HG02571 (cell line): Measurements from ENCODE around the gene GOLGA6L9.
"Not testable (repeated sequence)": the region's sequence is repeated elsewhere in the genome, so short reads cannot be mapped to it uniquely, and the experiment has no call there.

Source experiments
- ATAC-seq: cut with Tn5 transposase; IDR thresholded peaks from one replicate; pipeline ENCODE4 v1.9.1; 2021; ENCODE audit warnings: mild to moderate bottlenecking, moderate library complexity; ENCODE audit not compliant: unreplicated experiment

Gene GOLGA6L9

DNA sequence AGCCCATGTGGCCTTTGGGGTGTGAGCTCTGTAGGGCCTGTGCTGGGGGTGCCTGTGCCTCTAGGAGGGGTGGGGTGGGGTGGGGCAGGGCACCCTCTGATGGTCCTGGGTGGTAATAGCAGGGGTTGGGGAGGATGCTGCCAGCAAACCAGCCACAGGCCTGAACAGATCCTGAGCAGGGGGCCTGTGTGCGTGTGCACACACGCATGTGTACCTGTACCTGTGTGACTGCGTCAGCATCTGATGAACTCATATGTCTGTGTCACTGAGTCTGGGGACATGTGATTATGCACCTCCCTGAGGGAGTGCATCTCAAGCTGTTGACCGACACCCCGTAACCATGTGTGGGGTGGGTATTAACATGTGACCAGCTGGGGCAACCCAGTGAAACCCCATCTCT lies 36.0 kb downstream of the GOLGA6L9 start:
- ATAC-seq: not testable (repeated sequence)

DNA sequence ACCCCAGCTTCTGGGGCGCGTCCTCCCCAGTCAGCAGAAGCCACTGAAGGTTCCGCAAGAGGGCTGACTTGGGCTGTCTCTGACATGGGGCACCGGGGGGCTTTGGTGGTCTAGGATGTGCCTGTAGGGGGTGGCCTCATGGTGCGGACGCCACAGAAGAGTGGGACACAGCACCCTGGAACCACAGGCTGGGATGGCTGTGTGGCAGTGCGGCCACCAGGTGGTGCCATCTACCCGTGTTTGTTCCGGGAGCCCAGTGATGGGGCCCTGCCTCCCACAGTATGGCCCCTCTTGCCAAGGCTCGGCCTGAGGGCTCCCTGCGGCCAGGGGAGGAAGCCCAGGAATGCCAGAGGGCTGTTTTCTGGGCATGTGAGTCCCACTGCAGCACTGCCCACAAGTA lies 38.6 kb downstream of the GOLGA6L9 start:
- peak; percentile 70 for ATAC-seq

- not testable (repeated sequence) for ATAC-seq
These were observed 39.8 kb downstream of the GOLGA6L9 start for GRCh38 chr15:82469381-82469780.

- not testable (repeated sequence) for ATAC-seq
These were observed 42.8 kb downstream of the GOLGA6L9 start for GRCh38 chr15:82472269-82472982.

GRCh38 chr15:82474596-82475325 lies 45.1 kb downstream of the GOLGA6L9 start:
- not testable (repeated sequence) for ATAC-seq

GRCh38 chr15:82475345-82475967 lies 45.8 kb downstream of the GOLGA6L9 start:
- not testable (repeated sequence) for ATAC-seq

DNA sequence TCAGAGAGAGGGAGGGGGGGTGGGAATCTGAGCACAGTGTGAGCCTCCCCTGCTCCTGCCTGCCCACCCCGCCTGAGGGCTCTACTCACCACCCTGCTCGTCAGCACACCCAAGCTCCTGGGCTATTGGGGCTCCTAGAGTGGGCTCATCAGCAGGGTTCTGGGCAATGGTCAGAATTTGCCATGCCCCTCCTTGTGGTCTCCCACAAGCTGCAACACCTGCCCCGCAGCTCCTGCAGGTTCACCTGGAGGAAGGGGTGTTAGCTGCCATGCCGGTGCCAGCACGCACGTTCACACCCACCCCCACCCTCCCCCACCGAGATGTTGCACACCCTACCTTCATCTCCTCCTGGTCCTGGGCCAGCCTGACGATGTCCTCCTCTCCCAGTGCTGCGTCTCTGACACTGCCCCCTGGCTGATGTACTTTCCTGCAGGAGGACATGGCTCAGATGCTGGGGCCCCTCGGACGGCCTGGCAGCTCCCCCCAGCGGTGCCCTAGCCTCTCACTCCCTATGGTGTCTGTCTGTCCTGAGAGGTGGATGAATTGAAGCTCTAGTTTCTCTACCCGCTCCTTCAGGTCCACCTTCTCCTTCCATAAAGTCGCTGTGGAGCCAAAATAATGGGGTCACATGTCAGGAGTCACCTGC lies 47.2 kb downstream of the GOLGA6L9 start:
- ATAC-seq: not testable (repeated sequence)

DNA sequence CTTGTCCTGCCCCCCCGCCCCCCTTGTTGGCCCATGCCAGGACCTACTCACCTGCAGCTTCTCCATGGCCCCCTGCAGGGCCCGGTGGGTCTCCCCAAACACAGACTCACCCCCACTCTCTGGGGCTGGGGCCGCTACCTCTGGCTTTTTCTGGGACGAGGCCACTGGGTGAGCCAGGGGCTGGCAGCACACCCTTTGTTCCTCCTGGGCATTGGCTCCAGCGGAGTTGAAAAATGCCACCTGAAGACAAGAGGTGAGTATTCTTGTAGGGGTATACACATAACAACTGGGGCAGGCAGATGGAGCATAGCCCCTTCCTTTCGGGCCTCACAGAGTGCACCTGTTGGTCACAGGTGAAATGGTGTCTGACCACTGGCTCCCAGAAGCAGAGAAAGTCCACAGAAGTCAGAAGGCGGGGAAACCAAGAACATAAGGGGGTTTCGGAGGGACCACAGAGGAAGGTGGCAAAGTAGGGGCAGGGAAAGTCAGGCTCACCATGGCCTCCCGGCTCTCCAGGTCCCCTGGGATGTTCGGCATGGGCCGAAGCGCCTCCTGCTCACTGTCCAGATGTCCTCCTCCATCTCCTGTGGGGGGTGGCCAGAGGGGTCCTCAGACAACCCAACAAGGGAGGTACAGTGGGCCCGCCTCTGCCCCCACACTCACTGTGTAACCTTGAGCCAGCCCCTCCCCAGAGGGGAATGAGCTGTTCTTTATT lies 47.9 kb downstream of the GOLGA6L9 start:
- ATAC-seq: not testable (repeated sequence)
